ELF-1 (cell line): ENCODE data around the gene SLC12A3.
"Not testable (repeated sequence)": the region's sequence is repeated elsewhere in the genome, so short reads cannot be mapped to it uniquely, and the experiment has no call there.

Source experiments
- DNase-seq: peaks from one replicate; pipeline ENCODE4 v3.0.0-alpha.2; 2016; ENCODE audit warnings: low read depth, low spot score

Gene SLC12A3

DNA sequence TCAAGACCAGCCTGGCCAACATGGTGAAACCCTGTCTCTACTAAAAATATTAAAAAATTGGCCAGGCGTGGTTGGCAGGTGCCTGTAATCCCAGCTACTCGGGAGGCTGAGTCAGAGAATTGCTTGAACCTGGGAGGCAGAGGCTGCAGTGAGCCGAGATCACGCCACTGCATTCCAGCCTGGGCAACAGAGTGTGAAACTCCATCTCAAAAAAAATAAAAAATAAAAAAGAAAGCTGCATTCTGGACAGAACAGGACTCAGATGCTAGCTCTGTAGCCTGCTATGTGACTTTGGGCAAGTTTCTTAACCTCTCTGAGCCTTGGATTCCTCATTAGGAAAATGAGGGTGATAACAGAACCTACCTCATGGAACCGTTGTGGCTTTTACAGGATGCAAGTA lies 3.8 kb downstream of the SLC12A3 start:
- not testable (repeated sequence) for DNase-seq

GRCh38 chr16:56869513-56870275 lies 4.7 kb downstream of the SLC12A3 start:
- DNase-seq, result peak; percentile 64

DNA sequence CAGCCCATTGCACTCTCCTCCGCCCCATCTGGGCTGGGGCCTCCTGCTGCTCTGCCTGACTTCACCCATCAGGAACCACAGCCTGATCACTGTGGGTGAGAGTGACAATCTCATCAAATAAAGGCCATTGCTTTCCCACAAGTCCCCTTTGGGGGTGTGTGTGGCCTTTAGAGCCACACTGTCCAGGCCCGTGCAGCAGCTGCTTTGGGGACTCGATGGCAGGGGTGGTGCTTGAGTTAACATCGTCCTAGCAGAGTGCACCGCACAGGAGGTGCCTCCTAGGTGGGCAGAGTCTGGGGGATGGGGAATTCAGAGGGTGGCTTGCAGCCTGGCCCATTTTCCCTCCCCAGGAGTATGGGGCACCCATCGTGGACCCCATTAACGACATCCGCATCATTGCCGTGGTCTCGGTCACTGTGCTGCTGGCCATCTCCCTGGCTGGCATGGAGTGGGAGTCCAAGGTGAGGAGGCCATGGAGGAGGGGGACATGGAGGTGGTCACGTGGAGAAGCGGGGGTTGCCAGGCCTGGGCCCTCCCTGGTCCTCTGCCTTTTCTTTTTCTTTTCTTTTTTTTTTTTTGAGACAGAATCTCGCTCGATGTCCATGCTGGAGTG lies 5.4 kb downstream of the SLC12A3 start:
- no peak for DNase-seq

DNA sequence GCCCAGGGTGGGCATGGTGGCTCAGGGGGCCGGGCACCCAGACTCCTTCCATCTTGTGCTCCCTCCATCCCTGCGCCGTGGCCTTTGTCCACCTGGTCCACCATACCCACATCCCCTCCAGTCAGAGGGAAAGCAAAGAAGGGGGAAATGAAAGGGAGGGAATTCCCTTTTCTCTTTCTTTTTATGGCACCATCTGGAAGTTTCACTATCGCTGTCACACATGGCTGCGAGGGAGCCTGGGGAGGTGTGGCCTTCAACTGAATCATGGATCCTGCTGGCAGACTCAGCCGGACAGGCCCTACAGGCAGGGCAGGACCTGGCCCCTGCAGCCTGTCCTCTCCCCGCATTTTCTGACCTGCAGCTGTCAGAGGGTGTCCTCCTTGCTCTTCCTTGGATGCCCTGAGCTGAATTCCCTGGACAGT lies 6.2 kb downstream of the SLC12A3 start:
- DNase-seq, result peak; percentile 74

- DNase-seq, result peak; percentile 27
Measured at GRCh38 chr16:56872863-56873391, 7.9 kb downstream of the SLC12A3 start.

DNA sequence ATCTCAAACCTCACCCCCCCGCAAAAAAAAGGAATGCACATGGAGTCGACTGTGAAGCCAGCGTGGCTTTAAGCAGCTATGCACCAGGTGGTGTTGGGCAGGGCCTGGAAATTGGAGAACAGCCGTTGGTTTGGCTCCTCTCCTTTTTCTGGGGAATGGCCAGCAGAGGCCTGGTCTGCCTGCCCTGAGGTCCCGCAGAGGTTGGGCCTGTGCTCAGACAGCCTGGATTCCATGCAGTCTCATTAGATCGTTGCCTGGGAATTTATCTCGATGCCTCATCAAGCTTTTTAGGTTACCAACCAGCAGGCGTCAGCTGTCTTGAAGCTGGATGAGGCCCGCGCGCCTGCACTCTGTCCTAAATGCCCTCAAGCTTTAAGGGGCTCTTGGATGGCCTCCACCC lies 9.8 kb downstream of the SLC12A3 start:
- DNase-seq, result peak; percentile 95

DNA sequence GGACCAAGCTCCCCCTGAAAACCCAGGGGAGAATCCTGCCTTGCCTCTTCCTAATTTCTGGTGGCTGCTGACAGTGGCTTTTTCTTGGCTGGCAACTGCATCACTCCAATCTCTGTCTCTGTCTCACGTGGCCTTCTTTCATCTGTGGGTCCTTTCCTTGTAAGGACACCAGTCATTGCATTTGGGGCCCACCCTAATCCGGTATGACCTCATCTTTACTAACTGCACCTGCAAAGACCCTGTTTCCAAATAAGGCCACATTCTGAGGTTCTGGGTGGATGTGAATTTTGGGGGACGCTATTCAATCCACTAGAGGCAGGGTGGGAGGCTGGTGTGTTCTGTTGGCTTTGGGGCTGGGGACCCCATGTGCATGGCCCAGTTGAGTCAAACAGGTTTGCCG lies 11.0 kb downstream of the SLC12A3 start:
- DNase-seq, result no peak

DNA sequence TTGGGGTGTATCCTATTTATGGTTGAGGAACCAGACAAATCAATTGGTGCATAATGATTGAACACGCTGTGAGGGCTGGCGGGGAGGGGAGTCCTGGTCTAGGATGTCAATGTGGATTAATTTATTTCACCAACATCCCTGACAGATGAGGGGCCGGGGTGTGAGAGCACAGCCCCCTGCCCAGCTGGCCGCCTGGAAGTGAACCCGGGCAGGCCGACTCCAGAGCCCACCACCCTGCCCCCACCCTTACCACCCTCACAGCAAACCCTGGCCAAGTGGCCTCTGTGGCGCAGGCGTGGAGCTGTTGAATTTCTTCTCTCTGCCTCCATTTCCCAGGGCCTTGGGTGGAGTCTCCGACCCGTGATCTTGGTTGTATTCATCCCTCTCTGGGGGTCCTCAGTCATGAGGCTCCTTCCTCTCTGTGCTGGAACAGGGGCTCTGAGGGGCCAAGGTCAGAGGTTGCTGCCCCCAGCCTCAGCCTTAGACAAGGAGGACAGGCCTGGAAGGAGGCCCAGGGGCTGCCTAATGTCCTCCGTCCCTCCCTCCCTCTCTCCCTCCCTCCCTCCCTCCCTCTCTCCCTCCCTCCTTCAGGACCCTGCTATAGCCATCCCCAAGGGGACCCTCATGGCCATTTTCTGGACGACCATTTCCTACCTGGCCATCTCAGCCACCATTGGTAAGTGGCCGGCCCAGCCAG lies 12.6 kb downstream of the SLC12A3 start:
- DNase-seq, result no peak

DNA sequence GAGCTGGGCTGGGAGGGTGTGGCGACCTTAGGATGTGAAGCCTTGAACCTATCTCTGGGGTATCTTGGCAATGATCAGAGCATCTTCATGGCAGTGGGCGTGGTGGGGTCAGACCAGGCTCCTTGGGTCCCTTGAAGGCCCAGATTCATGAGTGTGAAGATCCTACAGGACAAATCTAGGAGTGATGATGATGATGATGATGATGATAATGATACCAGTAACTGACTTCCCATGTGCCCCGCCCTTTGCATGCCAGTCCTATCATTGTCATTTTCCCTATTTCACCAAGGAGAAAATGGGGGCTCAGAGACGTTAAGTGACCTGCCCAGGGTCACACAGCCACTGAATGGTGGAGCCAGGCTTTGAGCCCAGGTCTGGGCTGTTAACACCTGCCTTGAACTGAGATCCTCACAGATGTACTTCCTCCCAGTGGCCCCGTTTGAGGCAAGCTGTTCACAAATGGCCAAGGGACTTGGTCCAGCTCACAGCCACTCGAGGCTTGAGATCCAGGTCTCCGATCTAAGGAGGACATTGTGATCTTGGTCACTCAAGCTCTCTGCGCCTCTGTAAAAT lies 13.4 kb downstream of the SLC12A3 start:
- DNase-seq, result no peak

DNA sequence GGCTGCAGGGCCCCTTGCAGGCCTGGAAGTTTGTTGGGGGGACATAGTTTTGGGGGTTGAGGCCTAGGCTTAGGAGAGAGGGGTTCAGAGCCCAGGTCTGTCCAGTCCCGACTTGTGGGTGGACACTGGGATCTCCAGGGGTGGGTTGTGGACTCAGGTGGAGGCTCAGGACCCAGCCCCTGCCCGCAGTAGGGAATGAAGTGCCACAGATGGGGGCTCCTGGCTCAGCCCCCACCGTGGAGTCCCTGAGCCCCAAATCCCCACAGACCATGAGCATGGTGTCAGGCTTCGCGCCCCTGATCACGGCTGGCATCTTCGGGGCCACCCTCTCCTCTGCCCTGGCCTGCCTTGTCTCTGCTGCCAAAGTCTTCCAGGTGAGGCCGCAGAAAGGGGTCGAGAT lies 14.3 kb downstream of the SLC12A3 start:
- DNase-seq, result no peak

DNA sequence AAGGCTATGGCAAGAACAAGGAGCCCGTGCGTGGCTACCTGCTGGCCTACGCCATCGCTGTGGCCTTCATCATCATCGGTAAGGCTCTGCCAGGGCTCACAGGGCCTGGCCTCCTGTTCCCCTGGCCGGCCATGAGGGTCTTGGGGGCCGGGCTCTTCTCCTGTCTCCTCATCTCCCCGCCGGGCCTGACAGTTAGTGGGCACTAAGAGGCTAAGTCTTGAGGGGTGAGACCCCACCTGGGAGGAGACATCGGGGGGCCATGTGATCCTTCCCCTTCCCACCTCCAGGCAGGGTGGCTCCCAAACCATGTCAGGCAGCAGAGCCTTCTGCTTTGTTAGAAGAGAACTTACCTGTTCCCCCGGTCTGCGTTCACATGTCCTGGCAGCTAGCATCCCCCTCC lies 15.2 kb downstream of the SLC12A3 start:
- no peak for DNase-seq

GRCh38 chr16:56880685-56881084 lies 15.7 kb downstream of the SLC12A3 start:
- no peak for DNase-seq

GRCh38 chr16:56882077-56882800 lies 17.2 kb downstream of the SLC12A3 start:
- no peak for DNase-seq

- no peak for DNase-seq
Measured at GRCh38 chr16:56883586-56883985, 18.6 kb downstream of the SLC12A3 start.

- no peak for DNase-seq
Measured at GRCh38 chr16:56884026-56884582, 19.1 kb downstream of the SLC12A3 start.

- DNase-seq, result not testable (repeated sequence)
Measured at GRCh38 chr16:56884929-56885328, 19.9 kb downstream of the SLC12A3 start.

DNA sequence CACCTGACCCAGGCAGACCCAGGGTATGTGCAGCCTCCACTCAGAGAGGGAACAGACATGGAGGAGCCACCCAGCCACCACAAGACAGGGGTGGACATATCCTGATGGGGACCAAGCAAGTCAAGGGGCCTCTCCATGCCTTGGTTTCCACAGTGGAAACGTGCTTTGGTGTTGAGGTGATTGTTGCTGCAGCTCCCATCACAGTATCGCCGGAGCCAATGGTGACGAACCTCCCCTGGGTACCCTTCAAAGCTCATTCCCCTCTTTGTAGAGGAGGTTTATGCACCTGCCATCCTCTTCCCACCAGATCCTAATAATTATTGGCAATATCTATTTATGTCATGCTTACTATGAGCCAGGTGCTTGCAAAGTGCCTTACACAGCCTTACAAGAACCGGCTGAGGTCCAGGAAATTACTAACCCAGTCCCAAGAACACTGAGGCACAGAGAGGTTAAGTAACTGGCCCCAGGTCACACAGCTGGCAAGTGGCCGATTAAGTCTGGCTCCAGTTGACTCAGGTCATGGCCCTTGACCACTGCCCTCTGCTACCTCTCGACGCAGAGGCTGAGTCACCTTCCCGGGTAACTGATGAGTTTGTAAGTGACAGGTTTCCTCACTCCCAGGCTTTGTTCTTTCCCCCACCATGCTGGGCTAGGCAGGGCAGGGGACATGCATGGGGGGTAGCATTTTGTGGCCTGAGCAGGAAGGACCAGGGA lies 20.6 kb downstream of the SLC12A3 start:
- DNase-seq, result no peak

DNA sequence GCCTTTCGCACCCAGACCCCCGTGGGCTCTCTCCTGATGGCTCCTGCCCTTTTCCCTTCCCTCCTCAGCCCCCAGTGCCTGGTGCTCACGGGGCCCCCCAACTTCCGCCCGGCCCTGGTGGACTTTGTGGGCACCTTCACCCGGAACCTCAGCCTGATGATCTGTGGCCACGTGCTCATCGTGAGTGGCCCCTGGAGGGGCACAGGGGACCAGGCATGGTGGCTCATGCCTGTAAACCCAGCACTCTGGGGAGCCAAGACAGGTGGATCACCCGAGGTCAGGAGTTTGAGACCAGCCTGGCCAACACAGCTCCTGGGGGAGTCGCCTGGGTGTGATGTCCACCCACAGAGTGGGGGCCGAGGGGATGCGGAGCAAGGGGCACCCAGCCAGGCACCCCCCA lies 21.3 kb downstream of the SLC12A3 start:
- DNase-seq, result no peak

- no peak for DNase-seq
Measured at GRCh38 chr16:56886826-56887225, 21.8 kb downstream of the SLC12A3 start.

GRCh38 chr16:56888806-56889205 lies 23.8 kb downstream of the SLC12A3 start:
- no peak for DNase-seq
